GM12892 (cell line): Measurements from ENCODE around the gene RAB9A.

Experiments used
- POLR2A ChIP-seq: IDR thresholded peaks from 2 replicates; pipeline ENCODE4 v1.6.1; 2011; ENCODE audit warnings: low read depth, low read length, control low read depth
- POLR2AphosphoS5 ChIP-seq: IDR thresholded peaks from 2 replicates; pipeline ENCODE4 v1.6.1; 2011; ENCODE audit warnings: low read depth, low read length, control low read depth
- TAF1 ChIP-seq: IDR thresholded peaks from 2 replicates; pipeline ENCODE4 v1.6.1; 2011; ENCODE audit warnings: low read depth, mild to moderate bottlenecking, control low read depth, low read length, borderline replicate concordance

DNA sequence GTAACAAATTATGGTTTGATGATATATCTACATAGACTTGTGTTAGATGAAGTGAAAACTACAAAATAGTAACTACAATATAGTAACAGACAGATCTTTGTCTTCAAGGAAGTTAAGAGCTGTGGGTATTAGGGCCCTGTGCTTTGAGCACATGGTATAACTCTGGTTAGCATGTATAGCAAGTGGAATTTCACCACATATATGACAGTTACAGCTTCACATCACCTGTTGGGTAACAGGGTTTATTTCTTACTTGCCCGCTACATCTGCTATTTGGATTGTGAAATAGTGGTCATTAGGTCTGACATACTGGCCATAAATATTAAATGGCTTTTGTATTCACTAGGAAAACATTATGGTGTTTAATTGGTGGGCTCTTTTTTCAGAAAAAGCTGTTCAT lies 65.8 kb downstream of the RAB9A start:
- TF ChIP-seq POLR2A = no peak
- TF ChIP-seq POLR2AphosphoS5 = no peak
- TF ChIP-seq TAF1 = no peak
